ENCODE measurements around the gene CIITA. TPM values are rescaled to one million over a fixed set of nuclear protein-coding genes. Genes with fewer than 3 reads are reported as not detected.
A peak's percentile ranks its signal among the peaks of the same experiment; 100 is the strongest.

The CIITA gene
- total and polyA plus RNA-seq, 10 of the 15 experiments (the other 5 are each of a cell fraction or from before 2014, with no cell fraction given): 11.5 to 145 (median 49.7) TPM

GRCh38 chr16:10896165-10896564 is 19.2 kb downstream of the CIITA start:
- TSS peak; percentile 21 for BruUV-seq (replicated peaks)
- H3K4me1 ChIP-seq (ENCODE audit: control insufficient read depth, insufficient read depth, low read length): peaks cover 60% of the 10 kb centered on the region
- TF ChIP-seq RUNX3 (IDR thresholded peaks at IDR 0.05; ENCODE audit: low read length) (peak; percentile 81), PML (IDR thresholded peaks at IDR 0.05; ENCODE audit: low read length) (0 out of 2 replicates have a peak, but pooled peaks have one; percentile 11), CBFB (IDR thresholded peaks at IDR 0.05; ENCODE audit: low read depth) (0 out of 2 replicates have a peak, but pooled peaks have one; percentile 14), IRF4 (IDR thresholded peaks at IDR 0.05; ENCODE audit: low read depth, low read length) (no peak), TAF1 (IDR thresholded peaks at IDR 0.05; ENCODE audit: borderline replicate concordance, low read depth, low read length) (no peak), SIN3A (IDR thresholded peaks at IDR 0.05; ENCODE audit: low read depth, low read length) (no peak), ATF7 (IDR thresholded peaks at IDR 0.05; ENCODE audit: low read depth) (0 out of 2 replicates have a peak, but pooled peaks have one; percentile 8), EP300 (IDR thresholded peaks at IDR 0.05; ENCODE audit: borderline replicate concordance in 1 of 2, control insufficient read depth in 1 of 2, low read depth in 2 of 2, low read length in 2 of 2) (0 out of 4 replicates have a peak, but pooled peaks of 1 of the 2 experiments have one; percentile 33)
- TF ChIP-seq, protein P1, sequence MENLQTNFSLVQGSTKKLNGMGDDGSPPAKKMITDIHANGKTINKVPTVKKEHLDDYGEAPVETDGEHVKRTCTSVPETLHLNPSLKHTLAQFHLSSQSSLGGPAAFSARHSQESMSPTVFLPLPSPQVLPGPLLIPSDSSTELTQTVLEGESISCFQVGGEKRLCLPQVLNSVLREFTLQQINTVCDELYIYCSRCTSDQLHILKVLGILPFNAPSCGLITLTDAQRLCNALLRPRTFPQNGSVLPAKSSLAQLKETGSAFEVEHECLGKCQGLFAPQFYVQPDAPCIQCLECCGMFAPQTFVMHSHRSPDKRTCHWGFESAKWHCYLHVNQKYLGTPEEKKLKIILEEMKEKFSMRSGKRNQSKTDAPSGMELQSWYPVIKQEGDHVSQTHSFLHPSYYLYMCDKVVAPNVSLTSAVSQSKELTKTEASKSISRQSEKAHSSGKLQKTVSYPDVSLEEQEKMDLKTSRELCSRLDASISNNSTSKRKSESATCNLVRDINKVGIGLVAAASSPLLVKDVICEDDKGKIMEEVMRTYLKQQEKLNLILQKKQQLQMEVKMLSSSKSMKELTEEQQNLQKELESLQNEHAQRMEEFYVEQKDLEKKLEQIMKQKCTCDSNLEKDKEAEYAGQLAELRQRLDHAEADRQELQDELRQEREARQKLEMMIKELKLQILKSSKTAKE (IDR thresholded peaks at IDR 0.05; ENCODE audit: low read depth, poor library complexity, severe bottlenecking): peak; percentile 54
- no peak for DNase-seq (ENCODE audit: low read depth, low spot score)
- peaks cover 30% of the 10 kb centered on the region for H3K79me2 ChIP-seq (ENCODE audit: control insufficient read depth, insufficient read depth, low read length)
- WGBS (ENCODE audit: insufficient coverage, insufficient replicate concordance, low lambda C conversion rate, missing lambda C conversion rate): 11% methylated on average over 3 of the region's 3 CpGs
- H3K9ac ChIP-seq (ENCODE audit: control insufficient read depth, insufficient read depth, low read length): peak overlapping the region; percentile 47; the same call in 1 of the 2 replicates
- ChIA-PET RAD21 (ENCODE audit: unreplicated experiment) (interaction anchor here (0.8 to 3.9 kb wide), 9 partner anchors 12 to 156 kb away, joined by 3 to 39 read pairs (median 5); partner anchors contain the start of gene CIITA), POLR2A (interaction anchor here (1.0 to 3.5 kb wide), 7 partner anchors 12 to 157 kb away, joined by 3 to 24 read pairs (median 7); no protein-coding TSS in a partner anchor), SMC1A (ENCODE audit: uncharacterized antibody, unreplicated experiment) (interaction anchor here (0.7 to 4.3 kb wide), 8 partner anchors 9 to 143 kb away, joined by 3 to 37 read pairs (median 10); partner anchors contain the start of gene CIITA), CTCF (interaction anchor here (0.8 to 2.8 kb wide), 6 partner anchors 9 to 26 kb away, joined by 3 to 13 read pairs (median 4); partner anchors contain the start of gene CIITA)
- peaks cover 29 to 55% of the 10 kb centered on the region in 2 experiments for H3K36me3 ChIP-seq (ENCODE audit: control insufficient read depth in 2 of 2, insufficient read depth in 2 of 2, low read length in 1 of 2)
- peak overlapping the region; percentile 38; the same call in 1 of the 2 replicates for H3K4me3 ChIP-seq
- intact Hi-C loops (cut with micrococcal nuclease; ENCODE audit: unreplicated experiment): loop anchor here (2.0 to 10.0 kb wide), 2 partner anchors 15 to 591 kb away; no protein-coding TSS in a partner anchor
- peak; percentile 42 for ATAC-seq
- H3K27ac ChIP-seq (ENCODE audit: control insufficient read depth, insufficient read depth): peak overlapping the region; percentile 54
- in situ Hi-C loops (cut with MboI): loop anchor here (25.0 kb wide), 2 partner anchors 584 to 1759 kb away; no protein-coding TSS in a partner anchor
- peaks cover 10% of the 10 kb centered on the region for H4K20me1 ChIP-seq (ENCODE audit: control insufficient read depth, insufficient read depth)
- H3K4me2 ChIP-seq (ENCODE audit: control insufficient read depth, insufficient read depth): peak overlapping the region; percentile 86
- H2AFZ ChIP-seq (ENCODE audit: control insufficient read depth, low read depth, low read length): no peak overlapping the region
- H3K27me3 ChIP-seq (replicated peaks in 1 of 2; ENCODE audit: control insufficient read depth in 2 of 2, insufficient read depth in 2 of 2, low read length in 1 of 2): no peaks in the 10 kb centered on the region
- FAIRE-seq: peak; percentile 27
- no peaks in the 10 kb centered on the region; the same call in 2 of the 3 replicates for H3K9me3 ChIP-seq (replicated peaks; ENCODE audit: control insufficient read depth, insufficient read depth, low read length)
